PC-3 (cell line): ENCODE data around the gene COLEC11.

Experiments
- EZH2 ChIP-seq: fragments of 300-600 bp; sonication (generic); IDR thresholded peaks from one replicate; pipeline ENCODE4 v1.6.1; 2017; ENCODE audit warnings: antibody characterized with exemption, mild to moderate bottlenecking, low read length; ENCODE audit not compliant: unreplicated experiment
- TF ChIP-seq, protein P1 (sequence below): fragments of 300-600 bp; sonication (generic); conservative IDR thresholded peaks from 2 replicates; pipeline ENCODE4 v1.5.1; 2017; ENCODE audit warnings: antibody characterized with exemption, low read depth, mild to moderate bottlenecking, low read length

DNA sequence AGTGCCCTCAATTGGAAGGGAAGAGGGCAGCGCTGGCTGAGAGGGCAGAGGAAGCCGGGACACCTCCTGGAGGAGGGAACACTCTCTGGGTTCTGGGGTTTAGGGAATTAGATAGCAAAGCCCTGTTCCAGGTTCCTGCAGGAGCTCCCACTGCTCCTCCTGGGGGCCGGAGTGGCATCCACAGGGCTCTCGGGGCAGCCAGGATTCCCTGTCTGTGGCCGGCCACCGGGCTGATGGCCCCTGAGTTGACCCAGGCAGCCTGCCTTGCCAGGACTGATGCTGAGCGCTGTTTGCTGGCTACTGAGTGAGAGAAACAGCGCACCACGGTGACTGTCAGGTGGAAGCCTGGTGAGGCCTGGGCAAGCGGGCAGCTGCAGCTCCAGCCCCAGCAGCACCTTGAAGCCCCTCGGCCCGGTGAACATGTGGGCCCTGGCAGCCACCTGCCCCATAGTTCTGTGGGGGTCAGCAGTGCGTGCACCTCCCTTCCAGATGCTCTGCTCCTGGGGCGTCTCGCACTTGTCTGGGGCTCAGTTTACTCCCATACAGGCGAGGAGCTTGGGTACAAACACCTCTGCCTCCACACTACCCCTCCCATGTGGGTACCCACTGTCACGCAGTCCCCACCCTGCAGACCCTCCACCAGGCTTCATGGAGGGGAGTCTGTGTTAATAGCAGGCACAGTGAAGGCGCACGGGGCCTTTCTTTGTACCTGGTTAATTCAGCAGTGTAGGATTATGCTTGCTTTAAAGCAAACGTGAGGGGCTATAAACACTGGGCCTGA lies 55.4 kb downstream of the COLEC11 start:
- TF ChIP-seq, protein P1, sequence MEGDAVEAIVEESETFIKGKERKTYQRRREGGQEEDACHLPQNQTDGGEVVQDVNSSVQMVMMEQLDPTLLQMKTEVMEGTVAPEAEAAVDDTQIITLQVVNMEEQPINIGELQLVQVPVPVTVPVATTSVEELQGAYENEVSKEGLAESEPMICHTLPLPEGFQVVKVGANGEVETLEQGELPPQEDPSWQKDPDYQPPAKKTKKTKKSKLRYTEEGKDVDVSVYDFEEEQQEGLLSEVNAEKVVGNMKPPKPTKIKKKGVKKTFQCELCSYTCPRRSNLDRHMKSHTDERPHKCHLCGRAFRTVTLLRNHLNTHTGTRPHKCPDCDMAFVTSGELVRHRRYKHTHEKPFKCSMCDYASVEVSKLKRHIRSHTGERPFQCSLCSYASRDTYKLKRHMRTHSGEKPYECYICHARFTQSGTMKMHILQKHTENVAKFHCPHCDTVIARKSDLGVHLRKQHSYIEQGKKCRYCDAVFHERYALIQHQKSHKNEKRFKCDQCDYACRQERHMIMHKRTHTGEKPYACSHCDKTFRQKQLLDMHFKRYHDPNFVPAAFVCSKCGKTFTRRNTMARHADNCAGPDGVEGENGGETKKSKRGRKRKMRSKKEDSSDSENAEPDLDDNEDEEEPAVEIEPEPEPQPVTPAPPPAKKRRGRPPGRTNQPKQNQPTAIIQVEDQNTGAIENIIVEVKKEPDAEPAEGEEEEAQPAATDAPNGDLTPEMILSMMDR: no peak
- no peak for TF ChIP-seq EZH2
